C1 segment of cervical spinal cord (tissue), 14 donors: Measurements from ENCODE around the gene MAJIN.
A peak's percentile ranks its signal among the peaks of the same experiment; 100 is the strongest.

ENCODE experiments used
- DNase-seq, 14 donors: peaks; one replicate each; lab custom pipeline; 2025; lab: John Stamatoyannopoulos, UW

The MAJIN gene

DNA sequence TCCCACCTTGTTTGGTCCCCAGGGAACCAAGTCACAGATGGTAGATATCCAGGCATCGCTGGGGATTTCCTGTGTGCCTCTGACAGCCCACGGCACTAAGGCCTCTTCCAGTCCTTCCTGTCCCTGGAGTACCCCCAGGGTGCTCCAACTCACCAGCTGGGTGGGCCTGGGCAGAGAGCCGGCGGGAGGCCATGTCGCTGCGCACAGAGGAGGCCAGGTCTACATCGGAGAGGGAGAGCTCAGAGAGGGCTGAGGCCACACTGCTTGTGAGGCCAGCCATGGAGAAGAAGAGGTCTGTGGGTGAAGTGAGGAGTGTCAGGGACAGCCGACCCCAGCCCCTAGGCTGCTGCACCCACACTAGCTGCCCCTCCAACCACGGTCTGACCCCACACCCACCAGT lies 60.2 kb downstream of the MAJIN start:
- no peak for DNase-seq

DNA sequence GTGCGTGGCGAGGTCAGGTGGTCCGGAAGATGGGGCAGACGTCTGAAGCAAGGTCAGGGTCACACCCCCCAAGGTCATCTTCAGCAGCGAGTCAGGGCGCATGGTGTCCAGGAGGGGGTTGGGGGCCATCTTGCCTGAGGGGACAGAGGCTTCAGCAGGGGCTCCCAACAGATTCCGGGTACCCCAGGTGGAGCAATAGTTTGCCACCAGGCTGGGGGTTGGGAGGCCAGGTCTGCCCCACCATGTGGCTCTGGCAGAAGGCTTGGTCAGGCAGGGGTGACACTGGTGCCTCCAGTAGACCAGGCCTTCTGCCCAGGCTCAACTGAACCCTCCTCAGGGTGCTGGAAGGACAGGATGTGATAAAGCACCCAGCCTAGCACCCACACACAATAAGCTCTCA lies 60.8 kb downstream of the MAJIN start:
- DNase-seq = no peak

DNA sequence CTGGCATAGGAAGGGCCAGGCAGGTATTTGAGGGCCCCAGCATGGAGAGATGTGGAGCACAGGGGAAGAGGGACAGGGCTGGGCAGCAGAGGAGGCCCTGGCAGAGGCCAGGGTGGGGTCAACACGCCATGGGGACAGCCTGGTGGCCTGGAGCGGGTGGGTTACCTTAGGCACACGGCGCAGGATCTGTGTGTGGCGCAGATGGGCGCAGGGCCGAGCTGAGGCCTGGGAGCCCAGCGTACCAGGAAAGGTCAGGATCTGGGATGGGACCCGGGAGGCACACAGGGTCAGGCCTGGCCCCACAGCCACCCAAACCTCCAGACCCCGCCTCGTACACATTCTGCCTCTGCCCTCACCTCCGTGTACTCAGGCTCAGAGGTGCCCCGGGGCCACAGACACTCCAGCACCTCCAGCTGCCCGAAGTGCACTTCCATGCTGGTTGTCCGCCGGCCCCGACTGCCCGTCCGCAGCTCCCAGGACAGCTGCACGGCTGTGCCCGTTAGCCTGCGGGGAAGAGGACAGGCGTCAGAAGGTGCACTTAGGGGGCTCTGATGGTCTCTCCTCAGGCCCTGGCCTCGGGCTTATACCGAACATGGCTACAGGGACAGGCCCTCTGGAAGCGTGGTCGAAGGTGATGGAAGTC lies 61.3 kb downstream of the MAJIN start:
- DNase-seq = no peak

DNA sequence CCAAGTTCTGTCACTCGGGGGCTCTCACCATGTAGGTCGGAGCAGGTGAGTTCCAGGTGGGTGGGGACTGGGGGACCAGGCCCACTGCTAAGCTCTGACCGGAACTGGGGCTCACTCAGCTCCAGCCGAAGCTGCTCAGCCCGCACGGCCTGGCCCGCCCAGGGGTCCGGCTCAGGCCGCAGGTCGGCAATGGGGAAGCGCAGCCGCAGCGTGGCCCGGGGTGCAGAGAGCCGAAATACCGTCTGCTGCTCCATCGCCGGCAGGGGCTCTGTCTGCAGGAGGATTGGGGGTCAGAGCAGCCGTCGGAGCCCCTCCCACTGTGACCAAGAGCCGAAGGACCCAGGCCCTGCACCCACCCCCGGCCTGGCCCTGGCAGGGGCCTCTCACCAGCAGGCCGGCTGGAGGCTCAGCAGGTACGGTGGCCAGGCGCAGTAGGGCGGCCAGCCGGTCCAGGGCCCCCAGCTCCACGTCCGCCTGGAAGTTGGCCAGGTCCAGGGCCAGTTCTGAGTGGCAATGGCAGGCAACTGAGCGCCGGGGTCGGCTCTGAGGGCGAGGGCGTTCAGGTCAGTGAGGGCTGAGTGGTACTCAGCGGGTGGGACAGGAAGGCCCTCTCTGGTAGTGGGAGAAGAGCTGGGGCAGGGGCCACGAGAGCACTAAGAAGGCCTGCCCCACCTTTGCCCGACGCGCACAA lies 62.1 kb downstream of the MAJIN start:
- DNase-seq = no peak

DNA sequence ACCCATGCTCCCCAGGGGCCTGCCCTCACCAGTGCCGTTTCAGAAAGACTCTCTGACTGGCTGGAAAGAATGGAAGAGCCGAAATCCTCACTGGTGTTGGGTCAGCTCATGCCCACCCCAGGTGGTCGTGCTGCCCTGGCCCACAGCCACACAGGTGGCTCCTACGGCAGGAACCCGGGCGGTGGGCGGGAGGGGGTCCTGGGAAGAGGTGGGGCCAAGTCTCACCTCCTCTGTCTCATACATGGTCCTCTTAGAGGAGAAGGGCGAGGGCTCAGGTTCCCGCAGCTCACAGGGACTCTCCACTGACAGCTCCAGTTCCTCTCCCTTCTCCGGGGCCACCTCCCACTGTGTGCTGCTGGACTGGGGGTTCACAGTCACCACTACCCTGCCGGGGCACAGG lies 63.1 kb downstream of the MAJIN start:
- no peak for DNase-seq

DNA sequence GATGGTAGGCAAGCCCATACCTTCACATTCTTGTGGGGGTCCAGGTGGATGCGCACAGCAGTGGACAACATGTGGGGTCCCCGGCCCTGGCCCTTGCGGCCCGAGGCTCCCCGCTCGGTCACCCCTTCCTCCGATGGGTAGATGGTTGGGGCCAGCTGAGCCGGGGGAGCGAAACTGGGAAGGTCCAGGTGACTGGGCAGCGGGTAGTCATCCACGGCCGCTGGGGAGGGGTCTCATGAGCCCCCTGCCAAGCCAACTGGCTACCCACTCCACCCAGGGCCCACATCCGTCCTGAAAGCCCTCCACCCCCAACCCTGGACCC lies 65.6 kb downstream of the MAJIN start:
- no peak for DNase-seq

DNA sequence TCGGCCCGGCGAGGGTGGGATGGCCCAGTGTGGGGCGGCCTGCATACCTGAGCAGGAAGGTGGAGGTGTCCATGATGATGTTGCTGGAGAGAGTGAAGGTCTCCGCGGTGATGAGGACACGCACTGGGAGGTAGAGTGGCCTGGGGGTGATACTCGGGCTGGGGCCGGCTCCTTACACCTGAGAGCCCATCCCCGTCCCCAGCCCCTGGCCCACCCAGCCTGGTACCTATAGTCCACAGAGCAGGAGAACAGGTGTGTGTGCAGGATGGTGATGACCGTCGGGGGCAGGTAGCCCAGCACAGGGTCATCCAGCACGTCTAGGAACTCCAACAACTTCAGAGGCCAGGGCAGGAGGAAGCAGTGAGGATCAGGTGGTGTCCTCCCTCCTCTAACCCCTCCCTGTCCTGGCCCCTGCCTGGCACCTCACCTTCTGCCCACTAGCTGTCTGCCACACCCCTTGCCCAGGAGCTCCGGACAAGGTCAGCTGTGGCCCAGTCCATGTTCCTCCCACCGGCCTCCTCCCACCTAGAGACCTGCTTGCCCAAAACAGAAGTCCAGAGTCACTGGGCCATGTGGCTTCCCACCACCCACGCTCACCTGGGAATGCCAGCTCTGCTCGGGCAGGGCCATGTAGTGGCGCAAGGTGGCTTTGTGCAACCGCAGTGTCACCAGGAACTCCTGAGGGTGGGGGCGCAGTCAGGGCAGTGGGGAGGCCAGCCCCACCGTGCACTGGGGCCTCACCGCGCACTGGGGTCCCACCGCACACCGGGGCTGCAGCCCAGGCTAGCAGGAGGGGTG lies 66.2 kb downstream of the MAJIN start:
- DNase-seq = no peak

DNA sequence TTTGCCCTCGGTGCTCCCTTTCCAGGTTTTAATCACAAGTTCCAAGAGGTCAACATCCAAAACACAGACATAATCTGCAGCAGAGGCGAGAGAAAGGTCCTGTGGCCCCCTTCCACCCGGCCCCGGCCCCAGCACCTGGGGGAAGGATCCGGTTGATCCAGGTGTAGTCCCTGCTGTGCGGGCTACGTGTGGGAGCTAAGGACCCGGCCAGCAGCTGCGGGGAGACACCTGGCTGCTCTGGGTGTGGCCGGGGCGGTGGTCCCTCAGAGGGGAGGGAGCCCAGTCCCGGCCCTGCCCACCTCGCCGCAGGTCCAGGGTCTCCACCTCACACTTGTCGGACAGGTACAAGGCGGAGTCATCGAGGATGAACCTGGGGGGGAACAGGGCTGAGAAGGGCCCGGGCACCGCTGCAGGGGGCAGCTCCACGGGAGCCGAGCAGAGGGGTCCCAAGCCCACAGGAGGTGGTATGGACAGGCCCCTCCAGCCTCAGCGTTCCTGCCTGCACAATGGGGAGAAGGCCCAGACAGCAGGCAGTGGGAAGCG lies 68.5 kb downstream of the MAJIN start:
- DNase-seq = no peak

DNA sequence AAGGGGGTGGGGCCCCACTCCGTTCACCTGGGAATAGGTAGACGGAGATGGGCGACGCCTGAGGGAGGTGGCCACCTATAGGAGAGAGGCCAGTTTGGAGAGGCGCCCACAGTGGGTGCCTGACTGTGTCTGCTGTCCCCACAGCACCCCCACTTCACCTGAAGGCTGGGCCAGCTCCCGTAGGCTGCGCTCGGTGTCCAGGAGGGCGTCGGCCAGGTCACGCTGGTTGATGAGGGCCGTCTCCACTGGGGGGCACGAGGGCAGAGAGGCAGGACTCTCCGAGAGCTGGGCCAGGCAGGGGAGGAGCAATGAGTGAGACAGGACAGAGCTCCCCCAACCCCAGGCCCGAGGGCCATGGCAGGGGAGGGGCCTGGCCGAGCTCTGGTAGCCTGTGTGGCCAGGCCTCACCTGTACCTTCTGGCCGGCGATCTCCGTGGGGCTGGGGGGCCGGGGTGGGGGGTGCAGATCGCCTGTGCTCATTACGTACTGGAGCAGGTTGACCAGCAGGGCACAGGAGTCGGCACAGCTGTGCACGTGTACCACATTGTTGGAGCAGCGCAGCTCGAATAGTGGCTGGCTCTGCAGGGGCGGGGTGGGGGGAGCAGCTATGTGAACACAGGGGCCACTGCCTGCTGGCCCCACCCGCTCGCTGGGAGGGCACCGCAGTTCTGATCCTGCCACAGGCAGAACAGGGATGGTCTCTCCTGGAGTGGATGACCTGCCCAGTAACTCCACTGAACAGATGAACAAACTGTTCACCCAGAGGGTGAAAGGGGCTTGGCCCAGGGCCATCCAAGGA lies 69.6 kb downstream of the MAJIN start:
- no peak for DNase-seq

DNA sequence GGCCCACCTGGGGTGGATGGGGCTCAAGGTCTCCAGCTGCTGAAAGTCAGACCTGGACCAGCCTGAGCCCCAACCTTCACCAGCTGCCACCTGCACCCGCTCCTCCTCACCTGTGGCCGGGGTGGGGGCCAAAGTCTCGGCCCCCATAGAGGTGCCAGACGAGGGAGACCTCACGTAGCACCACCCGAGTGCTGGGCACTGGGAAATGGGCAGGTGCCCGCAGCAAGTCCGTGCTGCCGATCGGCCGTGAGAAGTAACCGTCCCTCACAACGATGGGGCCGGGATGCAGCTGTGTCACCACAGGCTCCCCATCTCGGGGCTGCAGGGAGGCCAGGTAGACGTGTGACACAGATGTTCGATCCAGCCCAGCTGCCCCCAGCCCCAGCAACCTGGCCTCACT lies 71.1 kb downstream of the MAJIN start:
- no peak for DNase-seq

DNA sequence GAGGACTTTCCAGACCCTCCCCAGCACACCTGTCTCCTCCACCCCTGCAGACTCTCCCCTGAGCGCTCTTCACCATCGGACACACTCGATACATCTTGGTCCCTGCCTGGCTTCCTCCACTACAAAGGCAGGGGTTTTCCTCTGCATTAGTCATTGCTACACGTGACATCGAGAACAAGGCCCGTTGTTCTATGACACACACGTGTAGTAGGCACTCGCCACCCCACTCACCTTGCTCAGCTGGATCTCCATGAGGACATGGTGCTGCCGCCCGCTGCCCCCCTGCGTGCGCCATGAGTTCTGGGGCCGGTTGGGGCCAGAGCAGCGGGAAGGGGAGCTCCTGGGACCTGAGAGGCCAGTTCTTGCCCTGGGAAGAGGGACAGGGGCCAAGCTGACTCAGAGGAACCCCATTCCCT lies 71.6 kb downstream of the MAJIN start:
- DNase-seq = no peak

DNA sequence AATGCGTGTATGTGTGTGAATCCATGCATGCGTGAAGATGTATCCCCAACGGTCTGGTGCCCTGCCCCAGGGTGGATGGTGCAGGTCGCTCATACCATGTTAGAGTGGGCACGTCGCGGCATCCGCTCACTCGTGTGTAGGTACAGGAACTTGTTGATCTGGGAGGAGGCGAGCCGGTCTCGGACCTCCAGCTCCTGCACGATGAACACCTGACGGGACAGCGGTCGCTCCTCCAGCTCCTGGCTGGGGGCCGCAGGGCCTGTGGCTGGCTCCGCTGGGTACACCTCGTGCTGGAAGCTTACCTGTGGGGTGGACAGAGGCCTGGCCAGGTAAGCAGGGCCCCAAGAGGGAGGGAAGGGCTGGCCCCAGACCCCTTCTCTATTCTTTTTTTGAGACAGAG lies 73.4 kb downstream of the MAJIN start:
- DNase-seq = no peak

DNA sequence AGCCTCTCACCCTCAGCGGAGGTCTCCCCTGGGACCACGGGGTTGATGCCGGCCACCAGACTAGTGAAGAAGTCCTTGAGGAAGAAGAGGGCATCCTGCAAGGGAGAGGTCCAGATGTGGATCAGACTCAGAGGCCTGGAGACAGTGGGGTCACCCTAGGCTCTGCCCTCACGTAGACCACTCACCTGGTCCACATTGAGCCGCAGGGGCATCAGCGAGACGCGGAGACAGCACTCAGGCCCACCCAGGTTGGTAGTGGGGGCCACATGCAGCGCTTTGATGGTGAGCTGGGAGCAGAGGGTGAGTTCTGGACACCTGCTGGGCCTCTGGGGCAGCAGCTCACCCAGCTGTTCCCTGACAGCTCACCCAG lies 73.8 kb downstream of the MAJIN start:
- no peak for DNase-seq

DNA sequence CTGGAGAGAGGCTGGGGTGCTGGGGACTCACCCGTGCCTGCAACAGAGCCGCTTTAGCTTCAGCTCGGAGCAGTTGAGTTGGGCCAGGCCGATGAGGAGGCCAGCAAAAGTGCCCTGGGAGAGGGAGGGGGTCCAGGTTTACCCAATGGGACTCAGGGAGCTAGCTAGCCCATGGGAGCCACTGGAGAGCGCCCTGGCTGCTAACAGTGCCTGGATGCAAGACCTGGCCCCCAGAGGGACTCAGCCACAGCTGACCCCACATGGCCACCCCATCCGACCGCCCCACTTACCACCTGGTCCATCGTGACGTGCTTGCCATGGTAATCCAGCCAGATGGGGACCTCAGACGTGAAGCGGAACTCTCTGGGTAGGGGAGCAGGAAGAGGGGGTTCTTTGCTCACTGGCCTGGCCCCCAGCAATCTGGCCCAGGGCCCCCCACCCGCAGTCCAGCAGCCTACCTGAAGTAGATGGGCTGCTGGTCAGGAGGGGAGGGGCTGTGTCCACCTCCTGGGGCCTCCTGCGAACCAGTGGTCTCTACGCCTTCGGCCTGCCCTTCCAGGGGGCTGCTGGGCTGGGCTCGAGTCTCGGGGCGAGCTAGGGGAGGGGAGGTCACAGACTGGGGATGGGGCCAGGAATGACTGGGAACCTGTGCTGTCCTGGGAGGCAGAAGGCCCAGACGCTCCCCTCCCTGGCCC lies 74.4 kb downstream of the MAJIN start:
- no peak for DNase-seq

DNA sequence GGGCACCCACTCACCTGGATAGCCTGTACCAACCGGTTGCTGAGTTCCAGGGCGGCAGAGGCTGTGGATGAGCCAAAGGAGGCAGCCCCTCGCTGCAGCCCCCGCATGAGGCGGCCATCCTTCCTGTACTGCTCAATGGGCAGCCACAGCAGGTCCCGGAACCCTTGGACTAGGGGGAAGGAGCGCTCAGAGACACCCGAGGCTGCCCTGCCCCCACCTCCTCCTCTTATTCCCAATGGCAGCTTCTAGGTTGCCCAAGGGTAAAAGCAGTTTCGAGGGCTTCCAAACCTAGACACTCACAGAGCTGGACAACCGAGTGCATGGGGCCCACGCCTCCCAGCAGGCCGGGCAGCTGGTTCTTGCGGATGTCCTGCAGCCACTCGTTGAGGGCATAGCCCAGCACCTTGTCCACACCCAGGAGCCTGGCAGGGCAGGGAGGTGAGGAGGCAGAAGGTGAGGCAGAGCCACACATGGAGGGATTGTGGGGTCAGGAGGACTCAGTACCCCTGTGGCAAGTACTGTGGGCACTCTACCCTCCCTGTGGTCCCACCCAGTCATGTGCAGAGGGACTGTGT lies 75.4 kb downstream of the MAJIN start:
- DNase-seq = no peak

DNA sequence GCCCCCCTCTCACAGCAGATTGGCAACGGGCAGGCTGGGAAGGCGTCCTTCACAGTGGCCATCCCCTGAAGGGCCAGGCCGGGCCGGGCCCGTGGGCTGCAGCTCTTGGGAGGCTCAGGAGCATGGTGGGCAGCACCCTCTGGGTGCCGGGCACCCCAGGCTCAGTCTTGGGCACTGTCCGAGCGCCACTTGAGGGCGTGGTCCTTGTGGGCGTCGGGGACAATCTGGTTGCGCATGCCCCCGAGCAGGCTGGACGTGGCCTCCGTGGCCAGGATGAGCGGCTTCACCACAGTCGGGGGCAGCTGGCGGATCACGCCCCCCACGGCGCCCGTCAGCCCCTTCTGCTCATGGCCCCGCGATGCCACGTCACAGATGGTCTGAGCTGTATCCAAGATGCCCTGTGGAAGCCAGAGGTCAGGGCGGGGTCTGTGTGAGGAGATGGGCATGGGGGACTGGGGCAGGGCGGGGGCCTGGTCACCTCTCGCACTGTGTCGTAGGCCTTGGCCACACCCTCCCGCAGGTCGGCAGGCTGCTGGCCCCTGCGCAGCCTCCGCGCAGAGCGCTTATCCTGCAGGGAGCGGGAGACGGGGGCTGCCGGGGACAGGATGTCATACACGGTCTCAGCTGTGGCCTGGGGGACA lies 77.0 kb downstream of the MAJIN start:
- no peak for DNase-seq

DNA sequence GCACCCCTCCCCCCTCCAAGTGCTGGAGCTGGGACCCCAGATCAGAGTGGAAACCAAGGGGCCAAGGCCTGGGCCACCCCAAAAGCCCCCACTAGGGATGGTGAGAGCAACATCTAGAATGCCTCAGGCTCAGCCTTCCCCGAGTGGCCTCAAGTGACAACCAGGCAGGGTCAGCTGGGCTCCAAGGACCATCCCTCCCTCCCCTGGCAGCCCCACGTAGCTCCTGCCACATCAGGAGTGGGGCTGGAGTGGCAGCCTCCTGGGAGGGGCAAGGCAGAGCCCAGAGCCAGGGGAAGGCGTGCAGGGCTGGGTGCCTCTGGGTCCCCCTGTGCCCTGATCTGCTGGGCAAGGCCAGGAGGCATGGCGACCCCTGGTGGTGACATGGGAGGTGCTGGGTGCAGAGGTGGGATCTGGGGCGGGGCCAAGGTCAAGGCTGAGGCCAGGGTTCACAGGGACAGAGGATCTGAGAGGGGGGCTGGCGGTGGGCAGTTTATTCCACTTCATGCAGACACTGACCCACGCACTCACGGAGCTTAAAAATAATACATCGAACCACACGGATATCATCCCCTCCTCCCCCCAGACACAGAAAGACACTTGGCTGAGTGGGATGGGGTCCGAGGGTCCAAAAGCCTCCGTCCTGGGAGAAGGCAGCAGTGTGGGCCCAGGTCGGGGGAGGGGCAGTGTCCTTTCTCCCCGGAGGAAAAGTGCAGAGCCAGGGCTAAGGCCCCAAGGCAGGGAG lies 77.7 kb downstream of the MAJIN start:
- peak in 10 of 14 donors; percentile 28 to 75 (median 42) for DNase-seq

DNA sequence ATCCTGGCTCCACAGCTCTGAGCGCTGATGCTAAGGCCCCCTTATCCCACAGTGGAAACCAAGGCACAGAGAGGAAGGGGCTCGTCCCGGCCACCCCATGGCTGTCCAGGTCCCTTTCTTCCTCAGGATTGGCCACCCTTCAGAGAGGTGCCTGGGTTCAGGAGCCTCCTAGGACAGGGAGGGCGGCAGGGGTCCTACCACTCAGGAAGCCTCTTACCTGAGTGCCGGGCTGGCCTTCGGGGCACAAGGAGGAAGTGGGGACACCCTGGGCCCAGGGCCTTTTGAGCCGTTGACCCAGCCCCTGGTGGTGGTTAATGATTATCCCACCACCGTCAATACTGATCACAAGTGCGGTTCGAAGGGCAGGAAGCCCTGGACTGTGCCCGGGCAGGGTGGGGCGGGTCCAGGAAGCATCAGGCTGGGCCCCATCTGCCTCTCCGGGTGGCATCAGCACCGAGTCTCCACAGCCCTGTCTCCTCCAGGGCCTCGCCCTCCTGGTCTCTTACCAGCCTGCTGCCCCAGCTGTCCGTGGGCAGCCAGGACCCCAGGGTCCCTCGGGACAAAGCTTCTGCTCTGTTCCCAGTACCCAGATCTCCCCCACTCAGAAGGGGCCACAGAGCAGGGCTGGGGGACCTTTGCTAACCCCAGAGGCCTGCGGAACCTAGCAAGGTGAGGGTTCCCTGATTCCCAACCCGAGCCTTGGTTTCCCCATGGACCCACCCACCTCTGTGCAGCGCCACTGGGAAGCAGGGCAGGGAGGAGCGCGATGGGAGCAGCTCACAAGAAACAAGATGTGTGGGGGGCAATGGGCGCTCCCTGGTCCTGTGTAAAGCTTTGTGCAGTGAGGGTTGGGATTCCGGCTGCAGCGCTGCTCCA lies 78.5 kb downstream of the MAJIN start:
- DNase-seq = no peak

DNA sequence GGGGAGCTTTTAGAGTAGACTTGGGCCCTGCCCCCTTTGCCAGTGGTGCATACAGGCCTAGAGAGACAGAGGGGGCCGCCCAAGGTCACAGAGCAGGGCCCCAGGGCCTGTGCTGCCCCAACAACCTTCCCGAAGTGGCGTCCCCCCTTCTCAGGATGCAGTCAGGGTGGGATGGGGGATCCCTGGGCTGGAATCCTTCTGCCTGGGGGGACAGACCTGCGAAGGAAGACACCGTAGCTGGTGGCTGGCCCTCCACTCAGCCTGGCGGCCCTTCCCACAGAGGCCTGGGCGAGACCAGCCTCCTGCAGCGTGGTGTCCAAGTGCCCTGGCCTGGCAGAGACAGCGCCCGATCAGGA lies 79.1 kb downstream of the MAJIN start:
- no peak for DNase-seq
